GM18867 (cell line): ENCODE data around the gene SLC22A23.

Experiments
- ATAC-seq: cut with Tn5 transposase; IDR thresholded peaks from one replicate; pipeline ENCODE4 v1.9.1; 2021; ENCODE audit warnings: mild to moderate bottlenecking, moderate library complexity; ENCODE audit not compliant: unreplicated experiment

Gene SLC22A23

GRCh38 chr6:3306848-3307247 is 150.0 kb downstream of the SLC22A23 start:
- ATAC-seq = no peak

- no peak for ATAC-seq
Measured at GRCh38 chr6:3305831-3306230, 151.0 kb downstream of the SLC22A23 start.

- ATAC-seq = no peak
Measured at GRCh38 chr6:3305216-3305565, 151.7 kb downstream of the SLC22A23 start.

GRCh38 chr6:3304500-3305215 is 152.2 kb downstream of the SLC22A23 start:
- ATAC-seq = no peak

- no peak for ATAC-seq
Measured at GRCh38 chr6:3303795-3304411, 152.9 kb downstream of the SLC22A23 start.

- no peak for ATAC-seq
Measured at GRCh38 chr6:3301506-3301905, 155.3 kb downstream of the SLC22A23 start.

- no peak for ATAC-seq
Measured at GRCh38 chr6:3299221-3299620, 157.6 kb downstream of the SLC22A23 start.

GRCh38 chr6:3297909-3298308 is 158.9 kb downstream of the SLC22A23 start:
- ATAC-seq = no peak

- ATAC-seq = no peak
Measured at GRCh38 chr6:3297006-3297405, 159.8 kb downstream of the SLC22A23 start.

- ATAC-seq = no peak
Measured at GRCh38 chr6:3296537-3296936, 160.3 kb downstream of the SLC22A23 start.

- ATAC-seq = no peak
Measured at GRCh38 chr6:3296078-3296477, 160.8 kb downstream of the SLC22A23 start.

- ATAC-seq = no peak
Measured at GRCh38 chr6:3294921-3295871, 161.7 kb downstream of the SLC22A23 start.

GRCh38 chr6:3294396-3294795 is 162.5 kb downstream of the SLC22A23 start:
- ATAC-seq = no peak

- ATAC-seq = no peak
Measured at GRCh38 chr6:3293271-3294155, 163.3 kb downstream of the SLC22A23 start.

- ATAC-seq = no peak
Measured at GRCh38 chr6:3292431-3293197, 164.2 kb downstream of the SLC22A23 start.

GRCh38 chr6:3291987-3292386 is 164.9 kb downstream of the SLC22A23 start:
- ATAC-seq = no peak

- no peak for ATAC-seq
Measured at GRCh38 chr6:3291346-3291745, 165.5 kb downstream of the SLC22A23 start.

- no peak for ATAC-seq
Measured at GRCh38 chr6:3290931-3291211, 166.0 kb downstream of the SLC22A23 start.

- ATAC-seq = no peak
Measured at GRCh38 chr6:3290149-3290930, 166.5 kb downstream of the SLC22A23 start.
